ENCODE data around the gene SP100. TPM values are rescaled to one million over a fixed set of nuclear protein-coding genes. Genes with fewer than 3 reads are reported as not detected.
"Not testable (repeated sequence)": the region's sequence is repeated elsewhere in the genome, so short reads cannot be mapped to it uniquely, and the experiment has no call there.

Gene SP100
- polyA plus RNA-seq, 1 donor (not counting 4 experiments of a cell fraction or from before 2014, with no cell fraction given): 136 TPM

- no peaks in the 10 kb centered on the region for H3K79me2 ChIP-seq (ENCODE audit: control insufficient read depth, insufficient read depth, low read length)
- no peak for FAIRE-seq
- no peak for DNase-seq (ENCODE audit: low read depth, low spot score)
- no peaks in the 10 kb centered on the region for H3K27me3 ChIP-seq (ENCODE audit: control insufficient read depth, extremely low read depth, insufficient read depth, low read length)
- no peak overlapping the region for H3K27ac ChIP-seq (ENCODE audit: control insufficient read depth, insufficient read depth, low read length)
- H3K9ac ChIP-seq (ENCODE audit: control insufficient read depth, extremely low read depth, insufficient read depth, low read length): no peak overlapping the region
- dilution Hi-C loops (cut with MboI; ENCODE audit: extremely low pct_ligation_motif_present, low sequenced_read_pairs): no loop called here
- no peak overlapping the region for H3K4me3 ChIP-seq (ENCODE audit: control insufficient read depth in 2 of 3, extremely low read depth in 1 of 3, insufficient read depth in 2 of 3, low read depth in 1 of 3, low read length in 3 of 3)
- no peaks in the 10 kb centered on the region for H3K4me1 ChIP-seq (ENCODE audit: control insufficient read depth, extremely low read depth, insufficient read depth, low read length)
- no peak overlapping the region for H2AFZ ChIP-seq (ENCODE audit: control insufficient read depth, low read length)
- TF ChIP-seq CTCF (optimal IDR thresholded peaks at IDR 0.05 in 1 of 3, IDR thresholded peaks at IDR 0.05 in 1 of 3, conservative IDR thresholded peaks at IDR 0.05 in 1 of 3; ENCODE audit: extremely low read depth in 1 of 3, insufficient read depth in 2 of 3, low read length in 3 of 3): no peak
- TF ChIP-seq EZH2 (IDR thresholded peaks at IDR 0.05; ENCODE audit: low read length): no peak
- no peak overlapping the region for H3K4me2 ChIP-seq (ENCODE audit: control insufficient read depth, extremely low read depth, insufficient read depth, low read depth, low read length)
- H3K9me1 ChIP-seq (ENCODE audit: control insufficient read depth, extremely low read depth, insufficient read depth, low read length): no peaks in the 10 kb centered on the region
- no peaks in the 10 kb centered on the region for H4K20me1 ChIP-seq (ENCODE audit: control insufficient read depth, extremely low read depth, insufficient read depth, low read length)
- peaks cover 0 to 2% of the 10 kb centered on the region in 2 experiments for H3K36me3 ChIP-seq (ENCODE audit: control insufficient read depth in 2 of 2, extremely low read depth in 1 of 2, insufficient read depth in 2 of 2, low read length in 2 of 2)
- no peaks in the 10 kb centered on the region for H3K9me3 ChIP-seq (ENCODE audit: control insufficient read depth, low read depth, low read length)
These were observed 21.7 kb upstream of the SP100 start for GRCh38 chr2:230394301-230394700.

GRCh38 chr2:230398698-230399097 is 17.3 kb upstream of the SP100 start:
- H4K20me1 ChIP-seq (ENCODE audit: control insufficient read depth, extremely low read depth, insufficient read depth, low read length); H2AFZ ChIP-seq (ENCODE audit: control insufficient read depth, low read length); dilution Hi-C loops (cut with MboI; ENCODE audit: extremely low pct_ligation_motif_present, low sequenced_read_pairs); H3K4me1 ChIP-seq (ENCODE audit: control insufficient read depth, extremely low read depth, insufficient read depth, low read length); H3K79me2 ChIP-seq (ENCODE audit: control insufficient read depth, insufficient read depth, low read length); H3K9me1 ChIP-seq (ENCODE audit: control insufficient read depth, extremely low read depth, insufficient read depth, low read length); H3K9me3 ChIP-seq (ENCODE audit: control insufficient read depth, low read depth, low read length); FAIRE-seq; H3K27ac ChIP-seq (ENCODE audit: control insufficient read depth, insufficient read depth, low read length); H3K4me2 ChIP-seq (ENCODE audit: control insufficient read depth, extremely low read depth, insufficient read depth, low read depth, low read length); H3K4me3 ChIP-seq (ENCODE audit: control insufficient read depth in 2 of 3, extremely low read depth in 1 of 3, insufficient read depth in 2 of 3, low read depth in 1 of 3, low read length in 3 of 3); H3K36me3 ChIP-seq (ENCODE audit: control insufficient read depth in 2 of 2, extremely low read depth in 1 of 2, insufficient read depth in 2 of 2, low read length in 2 of 2); DNase-seq (ENCODE audit: low read depth, low spot score); H3K27me3 ChIP-seq (ENCODE audit: control insufficient read depth, extremely low read depth, insufficient read depth, low read length); H3K9ac ChIP-seq (ENCODE audit: control insufficient read depth, extremely low read depth, insufficient read depth, low read length): not testable (repeated sequence)

- dilution Hi-C loops (cut with MboI; ENCODE audit: extremely low pct_ligation_motif_present, low sequenced_read_pairs): no loop called here
- H3K4me1 ChIP-seq (ENCODE audit: control insufficient read depth, extremely low read depth, insufficient read depth, low read length): no peaks in the 10 kb centered on the region
- peaks cover 0 to 7% of the 10 kb centered on the region in 2 experiments for H3K36me3 ChIP-seq (ENCODE audit: control insufficient read depth in 2 of 2, extremely low read depth in 1 of 2, insufficient read depth in 2 of 2, low read length in 2 of 2)
- H2AFZ ChIP-seq (ENCODE audit: control insufficient read depth, low read length): no peak overlapping the region
- H3K9ac ChIP-seq (ENCODE audit: control insufficient read depth, extremely low read depth, insufficient read depth, low read length): no peak overlapping the region
- no peak overlapping the region for H3K27ac ChIP-seq (ENCODE audit: control insufficient read depth, insufficient read depth, low read length)
- H3K27me3 ChIP-seq (ENCODE audit: control insufficient read depth, extremely low read depth, insufficient read depth, low read length): no peaks in the 10 kb centered on the region
- TF ChIP-seq CTCF (optimal IDR thresholded peaks at IDR 0.05 in 1 of 3, IDR thresholded peaks at IDR 0.05 in 1 of 3, conservative IDR thresholded peaks at IDR 0.05 in 1 of 3; ENCODE audit: extremely low read depth in 1 of 3, insufficient read depth in 2 of 3, low read length in 3 of 3): no peak
- TF ChIP-seq EZH2 (IDR thresholded peaks at IDR 0.05; ENCODE audit: low read length): no peak
- no peaks in the 10 kb centered on the region for H3K9me3 ChIP-seq (ENCODE audit: control insufficient read depth, low read depth, low read length)
- no peak for FAIRE-seq
- no peak for DNase-seq (ENCODE audit: low read depth, low spot score)
- H3K9me1 ChIP-seq (ENCODE audit: control insufficient read depth, extremely low read depth, insufficient read depth, low read length): no peaks in the 10 kb centered on the region
- no peaks in the 10 kb centered on the region for H3K79me2 ChIP-seq (ENCODE audit: control insufficient read depth, insufficient read depth, low read length)
- H4K20me1 ChIP-seq (ENCODE audit: control insufficient read depth, extremely low read depth, insufficient read depth, low read length): no peaks in the 10 kb centered on the region
- no peak overlapping the region for H3K4me3 ChIP-seq (ENCODE audit: control insufficient read depth in 2 of 3, extremely low read depth in 1 of 3, insufficient read depth in 2 of 3, low read depth in 1 of 3, low read length in 3 of 3)
- H3K4me2 ChIP-seq (ENCODE audit: control insufficient read depth, extremely low read depth, insufficient read depth, low read depth, low read length): no peak overlapping the region
These were observed 16.0 kb upstream of the SP100 start for GRCh38 chr2:230400041-230400440.
